Sigmoid colon (tissue), 7 donors: ENCODE data around the gene IFIT1. TPM values are rescaled to one million over a fixed set of nuclear protein-coding genes. Genes with fewer than 3 reads are reported as not detected.
"Not testable (repeated sequence)": the region's sequence is repeated elsewhere in the genome, so short reads cannot be mapped to it uniquely, and the experiment has no call there.

ENCODE experiments used
- DNase-seq: peaks from one replicate; pipeline ENCODE4 v3.0.0-alpha.2; 2019
- H3K27ac ChIP-seq, 4 donors: fragments of 200-600 bp; sonication (generic); one replicate each; pipeline ENCODE4 v1.5.1; 2016 to 2019; ENCODE audit warnings: mild to moderate bottlenecking in 1 of 4
- H3K27me3 ChIP-seq, 3 donors: fragments of 200-600 bp; sonication (generic); one replicate each; pipeline ENCODE4 v1.5.1; 2019; ENCODE audit warnings: mild to moderate bottlenecking in 1 of 3
- H3K36me3 ChIP-seq, 4 donors: fragments of 200-600 bp; sonication (generic); one replicate each; pipeline ENCODE4 v1.5.1; 2016 to 2019
- H3K4me1 ChIP-seq, 4 donors: fragments of 200-600 bp; sonication (generic); one replicate each; pipeline ENCODE4 v1.5.1; 2017 to 2019
- H3K4me3 ChIP-seq, 4 donors: fragments of 200-600 bp; sonication (generic); one replicate each; pipeline ENCODE4 v1.5.1; 2017 to 2019; ENCODE audit warnings: mild to moderate bottlenecking in 2 of 4, moderate library complexity in 1 of 4
- H3K9me3 ChIP-seq, 4 donors: fragments of 200-600 bp in 3 of 4; sonication (generic) in 3 of 4; one replicate each; pipeline versions ENCODE4 v1.5.1 to v1.6.1; 2013 to 2019
- CTCF ChIP-seq, 4 experiments: fragments of 450-650 bp in 3 of 4; fragments of 200-600 bp in 1 of 4; IDR thresholded peaks; one replicate each; pipeline ENCODE4 v1.5.1; 2016 to 2019; ENCODE audit warnings: antibody characterized with exemption in 4 of 4, mild to moderate bottlenecking in 3 of 4, moderate library complexity in 2 of 4
- EP300 ChIP-seq, 4 donors: sonication (generic); formaldehyde crosslinking; IDR thresholded peaks; one replicate each; pipeline ENCODE4 v1.6.1; 2017; ENCODE audit warnings: antibody characterized with exemption in 4 of 4
- POLR2A ChIP-seq, 2 donors: fragments of 450-650 bp; IDR thresholded peaks; one replicate each; pipeline ENCODE4 v1.6.1; 2016; ENCODE audit warnings: antibody characterized with exemption in 2 of 2, mild to moderate bottlenecking in 2 of 2, moderate library complexity in 2 of 2
- POLR2AphosphoS5 ChIP-seq, 4 donors: sonication (generic); formaldehyde crosslinking; IDR thresholded peaks; one replicate each; pipeline ENCODE4 v1.6.1; 2017; ENCODE audit warnings: antibody characterized with exemption in 4 of 4
- WGBS, 2 donors: extraction: QIAGEN DNeasy Blood & Tissue Kit; methylation state at CpG; one replicate each; pipeline ENCODE4 v1.1.7; 2013; 5-methylcytosine and 5-hydroxymethylcytosine counted together
- intact Hi-C: fragments of 100-400 bp; cut with DNase I; formaldehyde crosslinking; loops from one replicate; pipeline ENCODE4 v1.15.1; 2023
- polyA plus RNA-seq, 3 donors: library from polyadenylated mRNA; stranded (reverse); fragments of 200-250 nt; gene quantifications; one replicate each; pipeline ENCODE4 v1.2.3, GENCODE V29; 2013
- total RNA-seq, 4 donors: library from RNA; depleted of rRNA; stranded (reverse); fragments of >200 nt; gene quantifications; one replicate each; pipeline ENCODE4 v1.1.0, GENCODE V29; 2016
- donor health status: healthy with polysubstance abuse.
- donor health status: Bipolar disorder and iron deficiency.
- donor health status: healthy.

IFIT1 gene
- total and polyA plus RNA-seq, 7 donors, result 6.9 to 33.5 (median 19.4) TPM

GRCh38 chr10:89389254-89389653, 3.2 kb upstream of the IFIT1 start:
- WGBS, 2 donors, result 79 to 94% methylated on average over 1 of the region's 1 CpG

GRCh38 chr10:89390476-89391225, 1.8 kb upstream of the IFIT1 start:
- DNase-seq, result no peak
- H3K4me1 ChIP-seq, result peaks cover 0 to 46% (median 44%) of the 10 kb centered on the region in 4 donors
- no peaks in the 10 kb centered on the region for H3K9me3 ChIP-seq
- 89 to 91% methylated on average over 5 of the region's 5 CpGs for WGBS, 2 donors
- H3K36me3 ChIP-seq, result no peaks in the 10 kb centered on the region
- intact Hi-C loops, result no loop called here
- H3K4me3 ChIP-seq, result no peak overlapping the region
- TF ChIP-seq CTCF (IDR thresholded peaks at IDR 0.05) (no peak), POLR2AphosphoS5 (IDR thresholded peaks at IDR 0.05) (no peak), EP300 (IDR thresholded peaks at IDR 0.05) (no peak), POLR2A (IDR thresholded peaks at IDR 0.05) (no peak)
- peak overlapping the region; percentile 47 to 93 (median 82) for H3K27ac ChIP-seq
- H3K27me3 ChIP-seq, result no peaks in the 10 kb centered on the region

More at GRCh38 chr10:89389254-89389653, 3.2 kb upstream of the IFIT1 start:
- Histone ChIP-seq H3K4me1 (peaks cover 0 to 39% (median 35%) of the 10 kb centered on the region in 4 donors), H3K9me3 (no peaks in the 10 kb centered on the region), H3K36me3 (no peaks in the 10 kb centered on the region), H3K27me3 (no peaks in the 10 kb centered on the region), H3K4me3 (no peak overlapping the region), H3K27ac (peak overlapping the region in 2 of 4 donors; percentile 16 to 19)
- intact Hi-C loops, result no loop called here
- no peak for DNase-seq
- TF ChIP-seq CTCF (IDR thresholded peaks at IDR 0.05) (peak in 3 of 4 experiments; percentile 32 to 44 (median 36)), POLR2A (IDR thresholded peaks at IDR 0.05) (no peak)

GRCh38 chr10:89391226-89391576, 1.2 kb upstream of the IFIT1 start:
- H3K9me3 ChIP-seq, H3K36me3 ChIP-seq, DNase-seq, H3K4me3 ChIP-seq, intact Hi-C loops, H3K27me3 ChIP-seq: not testable (repeated sequence)
- H3K4me1 ChIP-seq, result peaks cover 0 to 46% (median 44%) of the 10 kb centered on the region in 4 donors
- 93 to 94% methylated on average over 4 of the region's 4 CpGs for WGBS, 2 donors
- peak overlapping the region; percentile 81 to 93 (median 84) for H3K27ac ChIP-seq

GRCh38 chr10:89392974-89393373, 551 bp downstream of the IFIT1 start:
- peak; percentile 81 for DNase-seq
- H3K36me3 ChIP-seq, result no peaks in the 10 kb centered on the region
- no peaks in the 10 kb centered on the region for H3K9me3 ChIP-seq
- H3K27ac ChIP-seq, result peak overlapping the region; percentile 81 to 93 (median 84)
- H3K27me3 ChIP-seq, result no peaks in the 10 kb centered on the region
- intact Hi-C loops, result loop anchor here (2.0 kb wide), 1 partner anchor 22 kb away; the partner anchor contains the start of gene IFIT5
- TF ChIP-seq CTCF (IDR thresholded peaks at IDR 0.05) (no peak), POLR2AphosphoS5 (IDR thresholded peaks at IDR 0.05) (peak; percentile 48 to 74 (median 55))
- H3K4me3 ChIP-seq, result peak overlapping the region; percentile 41 to 58 (median 52)
- H3K4me1 ChIP-seq, result peaks cover 0 to 47% (median 42%) of the 10 kb centered on the region in 4 donors
- WGBS, 2 donors, result 39 to 59% methylated on average over 2 of the region's 2 CpGs

GRCh38 chr10:89393898-89394297, 1.5 kb downstream of the IFIT1 start:
- 15 to 37% methylated on average over 3 of the region's 3 CpGs for WGBS, 2 donors
- intact Hi-C loops, result loop anchor here (2.0 kb wide), 1 partner anchor 21 kb away; the partner anchor contains the start of gene IFIT5
- DNase-seq, result no peak
- peak overlapping the region in 3 of 4 donors; percentile 52 to 58 (median 52) for H3K4me3 ChIP-seq
- H3K36me3 ChIP-seq, result no peaks in the 10 kb centered on the region
- H3K4me1 ChIP-seq, result peaks cover 0 to 51% (median 42%) of the 10 kb centered on the region in 4 donors
- peak overlapping the region; percentile 81 to 93 (median 84) for H3K27ac ChIP-seq
- no peaks in the 10 kb centered on the region for H3K27me3 ChIP-seq
- TF ChIP-seq CTCF (IDR thresholded peaks at IDR 0.05), result no peak
- no peak for TF ChIP-seq POLR2AphosphoS5 (IDR thresholded peaks at IDR 0.05)
- TF ChIP-seq POLR2A (IDR thresholded peaks at IDR 0.05), result no peak
- TF ChIP-seq EP300 (IDR thresholded peaks at IDR 0.05), result no peak
- no peaks in the 10 kb centered on the region for H3K9me3 ChIP-seq
